C4-2B (cell line): ENCODE measurements around the gene RASEF.

Experiments used
- CTCF ChIP-seq: fragments of 450-650 bp; conservative IDR thresholded peaks from 2 replicates; pipeline ENCODE4 v1.5.1; 2017; ENCODE audit warnings: mild to moderate bottlenecking
- ZFX ChIP-seq: fragments of 450-650 bp; IDR thresholded peaks from 2 replicates; pipeline ENCODE4 v1.6.1; 2017

GRCh38 chr9:83067579-83067978 is 4.6 kb upstream of the RASEF start:
- TF ChIP-seq CTCF (no peak), ZFX (no peak)
